ENCODE data around the gene GORASP2. TPM values are rescaled to one million over a fixed set of nuclear protein-coding genes. Genes with fewer than 3 reads are reported as not detected.
"Not testable (repeated sequence)": the region's sequence is repeated elsewhere in the genome, so short reads cannot be mapped to it uniquely, and the experiment has no call there.

Gene GORASP2
- total RNA-seq, 1 donor from 2014 or later, result 126 TPM

GRCh38 chr2:170917219-170917913, 11.7 kb upstream of the GORASP2 start:
- Mint-ChIP-seq H3K4me1 (ENCODE audit: low read depth) (no peaks in the 10 kb centered on the region), H3K27ac (ENCODE audit: unreplicated experiment) (no peak overlapping the region), H3K4me3 (ENCODE audit: unreplicated experiment) (no peak overlapping the region), H3K36me3 (ENCODE audit: low read depth) (peaks cover 9% of the 10 kb centered on the region), H3K9me3 (ENCODE audit: low read depth) (peaks cover 25% of the 10 kb centered on the region), H3K27me3 (ENCODE audit: low read depth) (no peaks in the 10 kb centered on the region)
- DNase-seq (ENCODE audit: low spot score), result no peak
- TF ChIP-seq CTCF (IDR thresholded peaks at IDR 0.05), result no peak

GRCh38 chr2:170917957-170918356, 11.1 kb upstream of the GORASP2 start:
- no peaks in the 10 kb centered on the region for H3K4me1 Mint-ChIP-seq (ENCODE audit: low read depth)

DNA sequence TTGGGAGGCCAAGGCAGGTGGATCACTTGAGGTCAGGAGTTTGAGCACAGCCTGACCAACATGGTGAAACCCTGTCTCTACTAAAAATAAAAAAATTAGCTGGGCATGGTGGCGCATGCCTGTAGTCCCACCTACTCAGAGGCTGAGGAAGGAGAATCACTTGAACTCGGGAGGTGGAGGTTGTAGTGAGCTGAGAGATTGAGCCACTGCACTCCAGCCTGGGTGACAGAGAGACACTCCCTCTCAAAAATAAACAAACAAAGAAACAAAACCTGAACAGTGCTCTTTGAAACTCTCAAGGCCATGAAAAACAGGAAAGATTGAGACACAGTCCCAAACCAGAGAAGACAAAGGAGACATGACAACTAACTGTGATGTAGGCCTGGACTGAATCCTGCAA, 7.2 kb upstream of the GORASP2 start:
- not testable (repeated sequence) for H3K9me3 Mint-ChIP-seq (ENCODE audit: low read depth); H3K4me1 Mint-ChIP-seq (ENCODE audit: low read depth); DNase-seq (ENCODE audit: low spot score); H3K4me3 Mint-ChIP-seq (ENCODE audit: unreplicated experiment); H3K27ac Mint-ChIP-seq (ENCODE audit: unreplicated experiment); H3K27me3 Mint-ChIP-seq (ENCODE audit: low read depth); H3K36me3 Mint-ChIP-seq (ENCODE audit: low read depth)

More at GRCh38 chr2:170917957-170918356, 11.1 kb upstream of the GORASP2 start:
- TF ChIP-seq CTCF (IDR thresholded peaks at IDR 0.05), result no peak
- H3K27ac Mint-ChIP-seq (ENCODE audit: unreplicated experiment), result no peak overlapping the region
- H3K4me3 Mint-ChIP-seq (ENCODE audit: unreplicated experiment), result no peak overlapping the region
- H3K36me3 Mint-ChIP-seq (ENCODE audit: low read depth), result peaks cover 8% of the 10 kb centered on the region
- no peaks in the 10 kb centered on the region for H3K27me3 Mint-ChIP-seq (ENCODE audit: low read depth)
- peaks cover 21% of the 10 kb centered on the region for H3K9me3 Mint-ChIP-seq (ENCODE audit: low read depth)
- no peak for DNase-seq (ENCODE audit: low spot score)

GRCh38 chr2:170922634-170923494, 6.2 kb upstream of the GORASP2 start:
- Mint-ChIP-seq H3K9me3 (ENCODE audit: low read depth) (peaks cover under 1% of the 10 kb centered on the region), H3K4me1 (ENCODE audit: low read depth) (peaks cover under 1% of the 10 kb centered on the region), H3K27me3 (ENCODE audit: low read depth) (no peaks in the 10 kb centered on the region), H3K4me3 (ENCODE audit: unreplicated experiment) (no peak overlapping the region), H3K36me3 (ENCODE audit: low read depth) (peaks cover under 1% of the 10 kb centered on the region), H3K27ac (ENCODE audit: unreplicated experiment) (no peak overlapping the region)
- no peak for TF ChIP-seq CTCF (IDR thresholded peaks at IDR 0.05)
- DNase-seq (ENCODE audit: low spot score), result no peak

GRCh38 chr2:170923799-170924198, 5.3 kb upstream of the GORASP2 start:
- Mint-ChIP-seq H3K4me3 (ENCODE audit: unreplicated experiment) (no peak overlapping the region), H3K27ac (ENCODE audit: unreplicated experiment) (no peak overlapping the region), H3K36me3 (ENCODE audit: low read depth) (no peaks in the 10 kb centered on the region), H3K27me3 (ENCODE audit: low read depth) (no peaks in the 10 kb centered on the region), H3K4me1 (ENCODE audit: low read depth) (peaks cover 9% of the 10 kb centered on the region), H3K9me3 (ENCODE audit: low read depth) (no peaks in the 10 kb centered on the region)
- TF ChIP-seq CTCF (IDR thresholded peaks at IDR 0.05), result no peak
- DNase-seq (ENCODE audit: low spot score), result no peak
